Measurements from ENCODE around the gene GALNT9.

DNA sequence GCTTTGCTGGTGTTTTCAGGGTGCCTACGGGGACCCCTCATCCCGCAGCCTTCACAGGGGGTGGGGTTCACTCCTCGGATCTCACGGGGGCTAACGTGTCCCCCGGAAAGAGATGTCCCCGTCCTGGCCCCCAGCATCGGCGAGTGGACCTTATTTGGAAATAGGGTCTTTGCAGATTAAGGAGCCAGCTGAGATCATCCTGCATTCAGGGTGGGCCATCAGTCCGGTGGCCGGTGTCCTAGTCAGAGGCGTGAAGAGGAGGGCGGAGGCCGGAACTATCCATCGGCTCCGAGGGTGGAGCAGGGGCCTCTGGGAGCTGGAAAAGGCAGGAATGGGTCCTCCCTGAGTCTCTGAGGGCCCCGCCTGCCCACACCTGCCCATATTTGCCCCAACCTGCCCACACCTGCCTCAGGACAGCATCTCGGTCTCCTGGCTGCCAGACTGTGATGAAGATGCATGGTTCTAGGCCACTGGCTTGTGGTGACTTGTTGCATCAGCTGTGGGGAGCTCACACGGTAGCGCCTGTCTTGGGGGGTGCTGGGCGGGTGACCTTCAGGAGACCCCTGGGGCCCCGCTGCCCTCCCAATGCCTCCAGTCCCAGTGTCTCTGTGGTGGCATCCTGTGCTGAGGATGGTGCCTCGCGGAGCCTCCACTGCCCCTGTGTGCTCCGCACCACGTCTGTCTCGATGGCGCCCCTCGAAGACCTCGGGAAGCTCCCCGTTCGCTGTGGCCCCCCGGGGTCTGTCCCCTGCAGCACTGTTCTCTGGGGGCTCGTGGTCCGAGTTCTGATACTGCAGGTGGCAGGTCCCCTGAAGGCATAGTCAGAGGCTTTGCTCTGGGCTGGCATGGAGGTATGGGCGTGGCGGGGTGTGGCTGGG, 170.5 kb downstream of the GALNT9 start:
- no peak for TF ChIP-seq EZH2phosphoT487 (IDR thresholded peaks at IDR 0.05; ENCODE audit: low read depth)
- TF ChIP-seq, protein P1, sequence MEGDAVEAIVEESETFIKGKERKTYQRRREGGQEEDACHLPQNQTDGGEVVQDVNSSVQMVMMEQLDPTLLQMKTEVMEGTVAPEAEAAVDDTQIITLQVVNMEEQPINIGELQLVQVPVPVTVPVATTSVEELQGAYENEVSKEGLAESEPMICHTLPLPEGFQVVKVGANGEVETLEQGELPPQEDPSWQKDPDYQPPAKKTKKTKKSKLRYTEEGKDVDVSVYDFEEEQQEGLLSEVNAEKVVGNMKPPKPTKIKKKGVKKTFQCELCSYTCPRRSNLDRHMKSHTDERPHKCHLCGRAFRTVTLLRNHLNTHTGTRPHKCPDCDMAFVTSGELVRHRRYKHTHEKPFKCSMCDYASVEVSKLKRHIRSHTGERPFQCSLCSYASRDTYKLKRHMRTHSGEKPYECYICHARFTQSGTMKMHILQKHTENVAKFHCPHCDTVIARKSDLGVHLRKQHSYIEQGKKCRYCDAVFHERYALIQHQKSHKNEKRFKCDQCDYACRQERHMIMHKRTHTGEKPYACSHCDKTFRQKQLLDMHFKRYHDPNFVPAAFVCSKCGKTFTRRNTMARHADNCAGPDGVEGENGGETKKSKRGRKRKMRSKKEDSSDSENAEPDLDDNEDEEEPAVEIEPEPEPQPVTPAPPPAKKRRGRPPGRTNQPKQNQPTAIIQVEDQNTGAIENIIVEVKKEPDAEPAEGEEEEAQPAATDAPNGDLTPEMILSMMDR (IDR thresholded peaks at IDR 0.05; ENCODE audit: low read depth, low read length), result no peak

All from OCI-LY3 (cell line).